Lung (tissue), 12 donors: ENCODE results near the gene SPAG5. TPM values are rescaled to one million over a fixed set of nuclear protein-coding genes. Genes with fewer than 3 reads are reported as not detected.

ENCODE experiments used
- ATAC-seq: fragments of 200-7000 bp; cut with Tn5 transposase; one replicate; pipeline ENCODE4 v1.9.1; 2020; ENCODE audit warnings: moderate number of reproducible peaks; ENCODE audit not compliant: insufficient read depth, low FRiP score
- DNase-seq, 3 donors: peaks; one replicate each; pipeline ENCODE4 v3.0.0-alpha.2; 2013 to 2017
- H3K27ac ChIP-seq, 2 donors: one replicate each; pipeline ENCODE4 v1.5.1; 2013; ENCODE audit warnings: mild to moderate bottlenecking in 2 of 2, moderate library complexity in 2 of 2, control low read depth in 1 of 2, inconsistent platforms in 1 of 2, low read depth in 1 of 2, low read length in 1 of 2
- H3K27me3 ChIP-seq, 3 donors: one replicate each; pipeline ENCODE4 v1.5.1; 2013; ENCODE audit warnings: low read length in 2 of 3; ENCODE audit not compliant: control insufficient read depth in 3 of 3, insufficient read depth in 3 of 3
- H3K36me3 ChIP-seq, 4 donors: one replicate each; pipeline ENCODE4 v1.5.1; 2013; ENCODE audit warnings: low read length in 4 of 4, mild to moderate bottlenecking in 1 of 4, moderate library complexity in 1 of 4; ENCODE audit not compliant: control insufficient read depth in 4 of 4, insufficient read depth in 4 of 4
- H3K4me1 ChIP-seq, 5 donors: one replicate each; pipeline ENCODE4 v1.5.1; 2013; ENCODE audit warnings: low read length in 5 of 5, mild to moderate bottlenecking in 2 of 5, moderate library complexity in 1 of 5; ENCODE audit not compliant: control insufficient read depth in 5 of 5, insufficient read depth in 5 of 5
- H3K4me3 ChIP-seq: one replicate; pipeline ENCODE4 v1.5.1; 2013; ENCODE audit warnings: mild to moderate bottlenecking, control low read depth, moderate library complexity
- H3K9ac ChIP-seq, 2 donors: one replicate each; pipeline ENCODE4 v1.5.1; 2013; ENCODE audit warnings: low read length in 2 of 2, control low read depth in 1 of 2; ENCODE audit not compliant: insufficient read depth in 1 of 2
- H3K9me3 ChIP-seq, 4 donors: one replicate each; pipeline ENCODE4 v1.5.1; 2013; ENCODE audit warnings: low read length in 3 of 4, mild to moderate bottlenecking in 1 of 4, moderate library complexity in 1 of 4; ENCODE audit not compliant: control insufficient read depth in 4 of 4, insufficient read depth in 3 of 4
- WGBS, 2 donors: extraction: QIAGEN DNeasy Blood & Tissue Kit; methylation state at CpG; one replicate each; pipeline ENCODE4 v1.1.7; 2013; 5-methylcytosine and 5-hydroxymethylcytosine counted together
- polyA plus RNA-seq, 2 donors: library from polyadenylated mRNA; stranded (reverse); fragments of 200-250 nt; gene quantifications; one replicate each; pipeline ENCODE4 v1.2.1, GENCODE V29; 2013
- total RNA-seq, 2 donors: library from RNA; depleted of rRNA in 1 of 2; stranded (reverse); fragments of >200 nt in 1 of 2; gene quantifications; one replicate each; pipeline ENCODE4 v1.2.1, GENCODE V29; 2014 to 2021
- TF ChIP-seq, protein P1 (sequence below): IDR thresholded peaks from 2 replicates; pipeline ENCODE4 v1.5.1; 2012; ENCODE audit warnings: mild to moderate bottlenecking; ENCODE audit errors: control extremely low read depth, extremely low read depth
- donor health status: control.
- donor health status: control.
- donor health status: Bipolar disorder and iron deficiency.
- donor health status: healthy.
- donor health status: DM: yes; HTN: yes; CAD: no.

SPAG5 gene
- total and polyA plus RNA-seq, 4 donors = 6.3 to 15.0 (median 10.2) TPM

DNA sequence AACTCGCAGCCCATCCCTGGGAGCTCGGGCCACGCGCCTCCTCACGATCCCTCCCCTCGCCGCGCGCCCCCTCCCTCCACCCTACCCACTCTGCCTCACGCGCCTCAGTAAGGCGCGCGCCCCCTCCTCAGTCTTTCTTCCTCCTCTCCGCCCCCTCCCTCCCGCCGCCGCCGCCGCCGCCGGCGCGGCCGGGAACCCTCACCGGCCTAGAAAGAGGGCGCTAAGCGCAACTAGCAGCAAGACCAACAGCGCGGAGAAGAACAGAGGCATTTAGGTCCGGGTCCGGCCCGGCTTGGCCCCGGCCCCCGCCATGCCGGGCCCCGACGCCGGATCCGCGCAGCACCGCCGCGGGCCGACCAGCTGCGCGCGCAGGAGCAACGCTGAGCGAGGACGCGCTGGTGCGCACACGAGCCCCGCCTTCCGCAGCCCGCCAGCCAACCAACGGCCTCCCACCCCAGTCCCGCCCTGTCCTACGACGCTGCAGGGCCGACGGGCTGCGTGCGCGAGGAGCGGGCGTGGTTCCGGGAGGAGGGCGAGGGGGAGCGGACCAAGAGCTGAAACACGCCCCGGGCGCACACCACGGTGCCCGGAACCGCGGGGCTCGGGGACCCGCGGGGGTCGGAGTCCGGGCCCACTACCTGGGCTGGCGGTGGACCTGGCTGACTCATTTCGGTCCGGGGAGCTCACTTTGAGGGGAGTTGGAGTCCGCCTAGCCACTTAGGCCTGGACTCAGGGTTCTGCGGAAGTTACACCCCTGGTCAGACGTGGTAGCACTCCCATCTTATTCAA, 46.2 kb upstream of the SPAG5 start, which contains the start of gene BLTP2:
BLTP2 (minus strand) TSS at position 372 of the 789 bp plus-strand sequence; CDS start at position 270, 102 bp downstream.
- Histone ChIP-seq H3K36me3 (peaks cover 16 to 34% (median 27%) of the 10 kb centered on the region in 4 donors), H3K9ac (peak within 1 kb of the TSS; percentile 60 to 61), H3K27me3 (no peaks in the 10 kb centered on the region), H3K4me3 (peak within 1 kb of the TSS; percentile 89), H3K4me1 (peaks cover 4 to 21% (median 8%) of the 10 kb centered on the region in 5 donors), H3K9me3 (no peaks in the 10 kb centered on the region), H3K27ac (peak within 1 kb of the TSS; percentile 93 to 94)
- 0% methylated on average over 72 to 89 of the region's 89 CpGs for WGBS, 2 donors
- TF ChIP-seq, protein P1, sequence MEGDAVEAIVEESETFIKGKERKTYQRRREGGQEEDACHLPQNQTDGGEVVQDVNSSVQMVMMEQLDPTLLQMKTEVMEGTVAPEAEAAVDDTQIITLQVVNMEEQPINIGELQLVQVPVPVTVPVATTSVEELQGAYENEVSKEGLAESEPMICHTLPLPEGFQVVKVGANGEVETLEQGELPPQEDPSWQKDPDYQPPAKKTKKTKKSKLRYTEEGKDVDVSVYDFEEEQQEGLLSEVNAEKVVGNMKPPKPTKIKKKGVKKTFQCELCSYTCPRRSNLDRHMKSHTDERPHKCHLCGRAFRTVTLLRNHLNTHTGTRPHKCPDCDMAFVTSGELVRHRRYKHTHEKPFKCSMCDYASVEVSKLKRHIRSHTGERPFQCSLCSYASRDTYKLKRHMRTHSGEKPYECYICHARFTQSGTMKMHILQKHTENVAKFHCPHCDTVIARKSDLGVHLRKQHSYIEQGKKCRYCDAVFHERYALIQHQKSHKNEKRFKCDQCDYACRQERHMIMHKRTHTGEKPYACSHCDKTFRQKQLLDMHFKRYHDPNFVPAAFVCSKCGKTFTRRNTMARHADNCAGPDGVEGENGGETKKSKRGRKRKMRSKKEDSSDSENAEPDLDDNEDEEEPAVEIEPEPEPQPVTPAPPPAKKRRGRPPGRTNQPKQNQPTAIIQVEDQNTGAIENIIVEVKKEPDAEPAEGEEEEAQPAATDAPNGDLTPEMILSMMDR = no peak
- ATAC-seq (peak; percentile 98), DNase-seq (peak; percentile 96 to 98 (median 96))

DNA sequence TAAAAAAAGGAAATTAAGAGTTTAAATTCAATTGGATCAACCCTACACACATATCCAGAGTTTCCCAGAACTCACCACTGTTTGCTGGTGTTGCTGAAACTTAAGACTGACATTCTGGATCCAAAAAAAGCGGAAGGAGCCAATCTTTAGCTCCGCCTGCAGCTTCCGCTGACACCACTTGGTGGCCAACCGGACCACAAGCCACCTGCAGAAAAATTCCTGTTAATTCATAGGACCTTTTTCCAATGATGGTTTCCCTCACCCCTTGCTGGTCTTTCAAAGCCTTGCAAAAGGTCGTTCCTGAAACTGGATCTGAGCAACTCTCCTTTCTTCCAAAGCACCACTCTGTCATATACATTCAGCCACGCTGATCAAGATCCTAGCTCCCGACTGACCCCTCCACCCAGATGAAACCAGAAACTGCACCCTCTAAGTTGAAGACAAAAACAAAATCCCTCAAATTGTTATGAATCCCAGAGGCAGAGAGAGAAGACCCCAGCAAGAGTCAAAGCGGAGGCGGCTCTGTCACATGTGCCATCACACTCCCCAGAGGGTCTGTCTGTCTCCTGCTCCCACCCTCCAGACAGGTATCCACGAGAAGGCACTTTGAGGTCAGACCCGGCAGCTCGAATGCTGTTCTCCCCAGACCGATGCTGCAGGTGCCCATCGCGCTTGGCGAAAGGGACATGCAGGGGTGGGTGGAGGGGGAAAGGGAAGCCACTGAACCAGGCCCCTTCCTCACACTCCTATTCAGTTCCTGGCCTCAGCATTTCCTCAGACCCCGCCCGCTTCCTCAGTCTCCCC, 45.4 kb upstream of the SPAG5 start:
- H3K4me3 ChIP-seq = peak overlapping the region; percentile 89
- H3K9me3 ChIP-seq = no peaks in the 10 kb centered on the region
- peak overlapping the region; percentile 43 to 60 for H3K9ac ChIP-seq
- DNase-seq (peak; percentile 24 to 44 (median 26)), ATAC-seq (peak; percentile 21)
- H3K27me3 ChIP-seq = no peaks in the 10 kb centered on the region
- peak overlapping the region; percentile 47 to 86 for H3K27ac ChIP-seq
- TF ChIP-seq, protein P1 = peak; percentile 8
- peaks cover 4 to 21% (median 8%) of the 10 kb centered on the region in 5 donors for H3K4me1 ChIP-seq
- WGBS, 2 donors = 1% methylated on average over 18 of the region's 18 CpGs
- peaks cover 24 to 40% (median 34%) of the 10 kb centered on the region in 4 donors for H3K36me3 ChIP-seq

DNA sequence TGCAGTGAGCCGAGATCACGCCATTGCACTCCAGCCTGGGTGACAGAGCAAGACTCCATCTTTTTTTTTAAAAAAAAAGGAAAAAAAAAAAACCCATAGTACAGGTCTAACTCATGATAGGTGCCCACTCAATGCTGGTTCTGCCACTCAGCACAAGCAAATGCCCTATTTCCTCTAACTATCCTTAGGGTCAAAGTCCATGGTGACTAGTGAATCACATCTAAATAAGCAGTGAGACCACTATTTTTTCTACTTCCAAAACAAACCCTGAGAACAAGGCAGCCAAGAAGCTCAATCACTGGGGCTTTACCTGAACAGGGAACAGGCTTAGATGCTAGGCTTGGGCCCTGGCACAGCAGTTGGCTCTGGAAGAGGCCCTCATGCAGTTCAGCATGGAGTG, 42.8 kb upstream of the SPAG5 start:
- DNase-seq (no peak), ATAC-seq (no peak)
- Histone ChIP-seq H3K9me3 (no peaks in the 10 kb centered on the region), H3K36me3 (peaks cover 42 to 54% (median 46%) of the 10 kb centered on the region in 4 donors), H3K27ac (no peak overlapping the region), H3K9ac (no peak overlapping the region), H3K4me1 (peaks cover 4 to 19% (median 8%) of the 10 kb centered on the region in 5 donors), H3K27me3 (no peaks in the 10 kb centered on the region), H3K4me3 (no peak overlapping the region)
- WGBS, 2 donors = 90 to 99% methylated on average over 2 of the region's 2 CpGs
- TF ChIP-seq, protein P1 = no peak
